GM23248 (cell line): ENCODE measurements around the gene SRMS. TPM values are rescaled to one million over a fixed set of nuclear protein-coding genes. Genes with fewer than 3 reads are reported as not detected.
A peak's percentile ranks its signal among the peaks of the same experiment; 100 is the strongest.

Source experiments
- DNase-seq: peaks from one replicate; pipeline ENCODE4 v3.0.0-alpha.2; 2015
- H2AFZ ChIP-seq: fragments of 200-600 bp; sonication (generic); 2 replicates; pipeline ENCODE4 v1.6.1; 2016; ENCODE audit warnings: antibody characterized with exemption
- H3F3A ChIP-seq: fragments of 200-600 bp; sonication (generic); 2 replicates; pipeline ENCODE4 v1.6.1; 2016; ENCODE audit warnings: mild to moderate bottlenecking, antibody characterized with exemption, mixed run types; ENCODE audit not compliant: insufficient read depth
- H3K27ac ChIP-seq: fragments of 200-600 bp; sonication (generic); 2 replicates; pipeline ENCODE4 v1.5.1; 2016; ENCODE audit warnings: mild to moderate bottlenecking
- H3K27me3 ChIP-seq: fragments of 200-600 bp; sonication (generic); replicated peaks from 2 replicates; pipeline ENCODE4 v1.6.1; 2016; ENCODE audit warnings: mild to moderate bottlenecking; ENCODE audit not compliant: insufficient read depth
- H3K36me3 ChIP-seq: fragments of 200-600 bp; sonication (generic); 2 replicates; pipeline ENCODE4 v1.6.1; 2016; ENCODE audit warnings: low read depth, mild to moderate bottlenecking
- H3K4me1 ChIP-seq: fragments of 200-600 bp; sonication (generic); 2 replicates; pipeline ENCODE4 v1.6.1; 2016; ENCODE audit warnings: mild to moderate bottlenecking; ENCODE audit not compliant: insufficient read depth
- H3K4me2 ChIP-seq: fragments of 200-600 bp; sonication (generic); one replicate; pipeline ENCODE4 v1.6.1; 2016; ENCODE audit warnings: mild to moderate bottlenecking; ENCODE audit not compliant: unreplicated experiment
- H3K4me3 ChIP-seq: fragments of 200-600 bp; sonication (generic); 2 replicates; pipeline ENCODE4 v1.5.1; 2016; ENCODE audit warnings: mild to moderate bottlenecking
- H3K79me2 ChIP-seq: fragments of 200-600 bp; sonication (generic); 2 replicates; pipeline ENCODE4 v1.6.1; 2016; ENCODE audit warnings: mild to moderate bottlenecking; ENCODE audit not compliant: insufficient read depth
- H3K9ac ChIP-seq: fragments of 200-600 bp; sonication (generic); 2 replicates; pipeline ENCODE4 v1.6.1; 2016; ENCODE audit warnings: mild to moderate bottlenecking
- H3K9me2 ChIP-seq: fragments of 200-600 bp; sonication (generic); 2 replicates; pipeline ENCODE4 v1.6.1; 2016; ENCODE audit warnings: mixed run types, mild to moderate bottlenecking, moderate library complexity; ENCODE audit not compliant: insufficient read depth
- H3K9me3 ChIP-seq: fragments of 200-600 bp; sonication (generic); one replicate; pipeline ENCODE4 v1.6.1; 2017; ENCODE audit warnings: low read depth
- H4K20me1 ChIP-seq: fragments of 200-600 bp; sonication (generic); 2 replicates; pipeline ENCODE4 v1.6.0; 2016; ENCODE audit not compliant: insufficient read depth
- EZH2 ChIP-seq: fragments of 200-600 bp; sonication (generic); IDR thresholded peaks from 2 replicates; pipeline ENCODE4 v1.6.1; 2018; ENCODE audit warnings: antibody characterized with exemption, mild to moderate bottlenecking; ENCODE audit not compliant: insufficient read depth, poor library complexity, severe bottlenecking
- EZH2phosphoT487 ChIP-seq: fragments of 200-600 bp; sonication (generic); IDR thresholded peaks from 2 replicates; pipeline ENCODE4 v1.6.1; 2018; ENCODE audit warnings: antibody characterized with exemption, moderate library complexity, mild to moderate bottlenecking, low read depth; ENCODE audit not compliant: insufficient read depth
- WGBS, 2 experiments: methylation state at CpG; one replicate each; pipeline ENCODE4 v1.1.6; 2015 to 2017; ENCODE audit warnings: low lambda C conversion rate in 2 of 2, low coverage in 1 of 2; ENCODE audit errors: missing lambda C conversion rate in 2 of 2; 5-methylcytosine and 5-hydroxymethylcytosine counted together
- in situ Hi-C: fragments of 300-500 bp; cut with MboI; formaldehyde crosslinking; loops from 2 replicates; pipeline ENCODE4 v1.15.0; 2020
- polyA plus RNA-seq: library from polyadenylated mRNA; unstranded; fragments of >200 nt; fragmentation: Nextera tagmentation; extraction: Ambion mirVana; gene quantifications from 2 replicates; pipeline ENCODE4 v1.2.1, GENCODE V29; 2016
- total RNA-seq: library from RNA; depleted of rRNA; stranded (reverse); fragments of >200 nt; shearing (Covaris generic); gene quantifications from 2 replicates; pipeline ENCODE4 v1.2.3, GENCODE V29; 2014

The SRMS gene
- total and polyA plus RNA-seq, 2 experiments from 2014 or later: not detected

DNA sequence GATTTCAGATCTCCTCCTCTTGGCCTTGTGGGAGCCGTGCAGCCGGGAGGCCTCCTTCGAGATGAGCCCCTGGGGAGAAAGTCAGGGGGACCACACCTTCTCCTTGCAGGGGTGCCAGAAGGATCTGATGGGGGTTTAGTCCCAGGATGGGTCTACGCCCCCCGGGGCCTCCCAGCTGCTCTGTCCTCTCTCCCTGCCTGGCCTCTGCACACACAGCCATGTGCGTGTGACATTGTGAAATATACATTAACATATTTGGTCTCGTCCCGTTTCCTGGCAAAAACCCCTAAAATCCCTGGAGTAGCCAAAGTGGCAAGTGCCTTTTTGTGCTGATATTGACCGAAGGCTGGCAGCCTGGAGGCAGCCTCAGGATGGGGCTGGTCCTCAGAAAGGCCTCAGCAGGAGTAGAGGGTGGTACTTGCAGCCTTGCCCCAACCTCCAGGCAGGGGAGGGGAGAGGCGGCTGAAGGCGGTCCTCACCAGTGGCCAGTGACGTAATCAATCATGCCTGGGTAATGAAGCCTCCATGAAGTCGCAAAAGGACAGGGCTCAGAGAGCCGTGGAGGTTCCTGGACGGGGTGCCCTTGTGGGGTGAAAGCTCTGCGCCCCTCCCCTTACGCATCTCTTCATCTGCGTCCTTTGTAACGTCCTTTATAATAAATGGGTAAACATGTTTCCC is 31.6 kb upstream of the SRMS start:
- no peaks in the 10 kb centered on the region for H3K79me2 ChIP-seq
- H2AFZ ChIP-seq: no peak overlapping the region
- no peak overlapping the region for H3K4me2 ChIP-seq
- no peaks in the 10 kb centered on the region for H3K9me2 ChIP-seq
- no peak overlapping the region for H3K4me3 ChIP-seq
- in situ Hi-C loops: no loop called here
- no peak for TF ChIP-seq EZH2phosphoT487
- TF ChIP-seq EZH2: no peak
- no peaks in the 10 kb centered on the region for H3K36me3 ChIP-seq
- no peak overlapping the region for H3K9ac ChIP-seq
- peaks cover 15% of the 10 kb centered on the region; the same call in 1 of the 2 replicates for H3F3A ChIP-seq
- no peaks in the 10 kb centered on the region for H3K9me3 ChIP-seq
- H3K27me3 ChIP-seq: no peaks in the 10 kb centered on the region
- H4K20me1 ChIP-seq: no peaks in the 10 kb centered on the region
- 75 to 77% methylated on average over 19 of the region's 19 CpGs for WGBS, 2 experiments
- H3K4me1 ChIP-seq: 0 out of 2 replicates have a peak, but pooled peaks cover 10% of the 10 kb centered on the region
- H3K27ac ChIP-seq: no peak overlapping the region
- no peak for DNase-seq

DNA sequence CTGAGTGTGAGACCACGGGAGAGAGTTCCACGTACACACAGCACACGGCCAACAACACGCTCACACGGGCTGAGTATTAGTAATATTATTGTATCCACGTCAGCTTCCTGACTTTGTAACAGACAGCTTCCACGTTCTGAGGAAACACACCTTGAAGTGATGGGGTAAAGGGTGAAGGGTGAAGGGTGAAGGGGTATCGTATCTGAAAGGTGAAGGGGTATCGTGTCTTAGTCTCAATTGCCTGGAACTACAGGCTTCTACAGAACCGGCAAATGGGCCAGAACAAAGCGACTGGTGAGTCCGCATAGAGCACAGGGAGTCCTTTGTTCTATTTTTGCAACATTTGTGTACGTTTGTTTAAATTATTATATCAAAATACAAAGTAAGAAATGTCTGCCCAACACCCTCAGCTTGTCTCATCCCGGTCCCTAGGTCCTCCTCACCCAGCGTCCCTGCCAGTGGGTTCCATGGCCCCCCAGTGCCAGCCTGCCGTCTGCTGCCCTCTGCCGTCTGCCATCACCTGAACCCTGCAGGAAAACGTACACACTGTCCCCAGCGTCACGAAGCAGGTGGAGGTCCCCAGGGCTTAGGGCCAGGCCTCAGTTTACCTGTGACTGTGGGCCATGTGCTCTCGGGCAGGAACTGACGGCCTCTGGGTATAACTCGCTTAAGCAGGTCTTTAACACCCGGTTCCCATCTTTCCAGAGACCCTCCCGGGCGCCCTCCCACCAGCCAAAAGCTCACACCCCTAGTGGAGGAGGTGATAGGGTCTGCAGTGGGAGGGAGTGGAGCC is 30.9 kb upstream of the SRMS start:
- H4K20me1 ChIP-seq: no peaks in the 10 kb centered on the region
- no peak overlapping the region for H3K4me3 ChIP-seq
- 0 out of 2 replicates have a peak, but pooled peaks cover 2% of the 10 kb centered on the region for H3K79me2 ChIP-seq
- TF ChIP-seq EZH2phosphoT487 (no peak), EZH2 (no peak)
- H3K27ac ChIP-seq: no peak overlapping the region
- no peaks in the 10 kb centered on the region for H3K9me2 ChIP-seq
- peaks cover 15% of the 10 kb centered on the region; the same call in 1 of the 2 replicates for H3F3A ChIP-seq
- H3K36me3 ChIP-seq: no peaks in the 10 kb centered on the region
- H3K9ac ChIP-seq: no peak overlapping the region
- 71 to 73% methylated on average over 26 of the region's 26 CpGs for WGBS, 2 experiments
- in situ Hi-C loops: no loop called here
- H2AFZ ChIP-seq: no peak overlapping the region
- no peak overlapping the region for H3K4me2 ChIP-seq
- no peaks in the 10 kb centered on the region for H3K9me3 ChIP-seq
- no peaks in the 10 kb centered on the region for H3K27me3 ChIP-seq
- H3K4me1 ChIP-seq: 0 out of 2 replicates have a peak, but pooled peaks cover 10% of the 10 kb centered on the region
- DNase-seq: no peak

DNA sequence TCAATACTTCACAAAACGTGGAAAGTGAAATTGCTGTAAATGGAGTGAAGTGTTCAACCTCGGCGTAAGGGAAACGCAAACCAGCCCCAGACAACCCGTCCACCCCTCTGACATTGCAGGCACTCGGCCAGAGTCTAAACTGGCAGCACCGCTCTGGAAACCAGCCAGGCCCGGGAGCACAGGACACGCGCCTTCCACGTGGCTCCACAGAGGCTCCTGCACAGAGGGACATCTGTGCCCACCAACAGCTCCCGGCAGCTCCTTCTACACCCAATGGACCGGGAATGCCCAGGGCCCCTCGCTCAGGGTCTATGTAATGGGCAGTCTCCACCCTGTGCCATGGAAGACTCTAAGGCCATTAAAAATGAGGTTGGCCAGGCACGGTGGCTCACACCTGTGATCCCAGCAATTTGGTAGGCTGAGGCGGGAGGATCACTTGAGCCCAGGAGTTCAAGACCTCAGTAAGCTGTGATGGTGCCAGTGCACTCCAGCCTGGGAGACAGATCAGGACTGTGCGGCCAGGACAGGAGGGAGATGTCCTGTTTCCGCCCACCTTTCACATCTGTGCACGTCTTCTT is 29.9 kb upstream of the SRMS start:
- H4K20me1 ChIP-seq: no peaks in the 10 kb centered on the region
- no peaks in the 10 kb centered on the region for H3K27me3 ChIP-seq
- H3K9me3 ChIP-seq: no peaks in the 10 kb centered on the region
- no peak overlapping the region for H3K4me2 ChIP-seq
- 0 out of 2 replicates have a peak, but pooled peaks cover 8% of the 10 kb centered on the region for H3K79me2 ChIP-seq
- no peak overlapping the region for H3K27ac ChIP-seq
- H3K4me3 ChIP-seq: no peak overlapping the region
- WGBS, 2 experiments: 75 to 78% methylated on average over 19 of the region's 19 CpGs
- H3K9me2 ChIP-seq: no peaks in the 10 kb centered on the region
- in situ Hi-C loops: no loop called here
- TF ChIP-seq EZH2 (no peak), EZH2phosphoT487 (no peak)
- H3K4me1 ChIP-seq: 0 out of 2 replicates have a peak, but pooled peaks cover 10% of the 10 kb centered on the region
- H3K9ac ChIP-seq: no peak overlapping the region
- no peak for DNase-seq
- H3F3A ChIP-seq: peaks cover 15% of the 10 kb centered on the region; the same call in 1 of the 2 replicates
- no peaks in the 10 kb centered on the region for H3K36me3 ChIP-seq
- no peak overlapping the region for H2AFZ ChIP-seq

DNA sequence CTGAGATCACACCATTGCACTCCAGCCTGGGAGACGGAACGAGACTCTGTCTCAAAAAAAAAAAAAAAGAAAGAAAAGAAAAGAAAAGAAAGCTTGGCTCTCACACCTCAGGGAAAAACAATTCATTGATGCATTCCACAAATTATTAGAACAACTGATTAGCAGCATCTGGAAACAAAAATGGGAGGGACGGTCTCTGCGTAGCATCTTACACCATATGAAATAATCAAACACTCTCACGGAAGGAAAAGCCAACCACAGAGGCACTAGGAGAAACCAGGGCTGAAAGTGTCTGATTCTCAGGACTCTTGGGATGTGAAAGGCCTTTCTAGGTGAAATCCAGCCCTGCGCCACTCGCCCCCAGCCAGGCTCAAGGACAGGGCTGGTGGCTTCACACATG is 28.8 kb upstream of the SRMS start:
- 0 out of 2 replicates have a peak, but pooled peaks cover 10% of the 10 kb centered on the region for H3K4me1 ChIP-seq
- H3K4me3 ChIP-seq: no peak overlapping the region
- H3K36me3 ChIP-seq: no peaks in the 10 kb centered on the region
- no peaks in the 10 kb centered on the region for H4K20me1 ChIP-seq
- in situ Hi-C loops: no loop called here
- H2AFZ ChIP-seq: no peak overlapping the region
- no peak overlapping the region for H3K27ac ChIP-seq
- no peak overlapping the region for H3K9ac ChIP-seq
- TF ChIP-seq EZH2phosphoT487 (no peak), EZH2 (no peak)
- H3K27me3 ChIP-seq: no peaks in the 10 kb centered on the region
- 43 to 47% methylated on average over 7 of the region's 7 CpGs for WGBS, 2 experiments
- H3K9me3 ChIP-seq: no peaks in the 10 kb centered on the region
- no peak overlapping the region for H3K4me2 ChIP-seq
- no peaks in the 10 kb centered on the region for H3K9me2 ChIP-seq
- 0 out of 2 replicates have a peak, but pooled peaks cover 8% of the 10 kb centered on the region for H3K79me2 ChIP-seq
- peaks cover 15% of the 10 kb centered on the region; the same call in 1 of the 2 replicates for H3F3A ChIP-seq
- peak; percentile 32 for DNase-seq
